H1 (cell line): ENCODE results near the gene TELO2. TPM values are rescaled to one million over a fixed set of nuclear protein-coding genes. Genes with fewer than 3 reads are reported as not detected.

Source experiments
- CTCF ChIA-PET: fragments of 300-600 bp; sonication (Branson Sonifier 250); formaldehyde crosslinking; loops from one replicate; lab custom pipeline; 2021; ENCODE audit not compliant: partially characterized antibody; lab: Charles Lee
- POLR2A ChIA-PET: fragments of 300-600 bp; sonication (Branson Sonifier 250); formaldehyde crosslinking; loops from one replicate; lab custom pipeline; 2021; ENCODE audit warnings: inconsistent platforms; ENCODE audit not compliant: partially characterized antibody; lab: Charles Lee
- DNase-seq, 2 experiments: peaks; one replicate each; pipeline versions ENCODE4 v3.0.0 to v3.0.0-alpha.2; 2010 to 2022; ENCODE audit warnings: low spot score in 2 of 2, low read depth in 1 of 2, mixed read lengths in 1 of 2
- FAIRE-seq: peaks from 2 replicates; lab custom pipeline; 2011; peaks lifted over from hg19 to GRCh38; lab: Jason Lieb, UNC
- H2AFZ ChIP-seq: 2 replicates; pipeline ENCODE4 v1.8.1; 2012; ENCODE audit warnings: low read length, inconsistent platforms
- H2AK5ac ChIP-seq: 2 replicates; pipeline ENCODE4 v1.6.1; 2013; ENCODE audit warnings: low read depth, low read length
- H2BK120ac ChIP-seq: replicated peaks from 2 replicates; pipeline ENCODE3; 2013; ENCODE audit warnings: low read depth, low read length, inconsistent platforms
- H2BK12ac ChIP-seq: 2 replicates; pipeline ENCODE4 v1.6.1; 2013; ENCODE audit warnings: low read depth, low read length
- H2BK15ac ChIP-seq: 2 replicates; pipeline ENCODE4 v1.6.1; 2013; ENCODE audit warnings: low read length
- H2BK20ac ChIP-seq: 2 replicates; pipeline ENCODE4 v1.6.1; 2013; ENCODE audit warnings: low read length
- H2BK5ac ChIP-seq: 2 replicates; pipeline ENCODE4 v1.6.1; 2013; ENCODE audit warnings: low read depth, low read length
- H3K14ac ChIP-seq: 2 replicates; pipeline ENCODE4 v1.6.1; 2013; ENCODE audit warnings: inconsistent platforms; ENCODE audit not compliant: insufficient read length
- H3K18ac ChIP-seq: 2 replicates; pipeline ENCODE4 v1.6.1; 2013; ENCODE audit warnings: low read length; ENCODE audit errors: extremely low read depth
- H3K23ac ChIP-seq: 2 replicates; pipeline ENCODE4 v1.6.1; 2013; ENCODE audit warnings: inconsistent platforms; ENCODE audit not compliant: insufficient read length
- H3K23me2 ChIP-seq: 2 replicates; pipeline ENCODE4 v1.6.1; 2013; ENCODE audit warnings: low read depth, low read length
- H3K27ac ChIP-seq: 2 replicates; pipeline ENCODE4 v1.6.1; 2011; ENCODE audit warnings: low read depth, low read length, inconsistent platforms
- H3K27me3 ChIP-seq, 4 experiments: replicated peaks in 1 of 4; 1 replicate in 1 of 4; 2 replicates in 3 of 4; pipeline versions ENCODE4 v1.6.1 to v1.8.1; 2011 to 2013; ENCODE audit warnings: low read length in 3 of 4, mild to moderate bottlenecking in 3 of 4, inconsistent platforms in 2 of 4, mixed read lengths in 2 of 4, moderate library complexity in 1 of 4; ENCODE audit not compliant: control insufficient read depth in 3 of 4, insufficient read depth in 3 of 4; ENCODE audit errors: extremely low read depth in 1 of 4
- H3K36me3 ChIP-seq, 4 experiments: 2 replicates each; pipeline versions ENCODE4 v1.6.1 to v1.8.1; 2011 to 2013; ENCODE audit warnings: mild to moderate bottlenecking in 4 of 4, low read length in 3 of 4, moderate library complexity in 2 of 4, control low read depth in 1 of 4, inconsistent platforms in 1 of 4; ENCODE audit not compliant: insufficient read depth in 4 of 4, control insufficient read depth in 2 of 4
- H3K4ac ChIP-seq: replicated peaks from 2 replicates; pipeline ENCODE3; 2013; ENCODE audit warnings: low read length, low read depth, mixed read lengths, inconsistent platforms; ENCODE audit not compliant: insufficient read length
- H3K4me1 ChIP-seq, 4 experiments: replicated peaks in 1 of 4; 1 replicate in 1 of 4; 2 replicates in 3 of 4; pipeline versions ENCODE4 v1.6.1 to v1.8.1; 2011 to 2013; ENCODE audit warnings: low read length in 3 of 4, inconsistent platforms in 2 of 4, mixed read lengths in 1 of 4; ENCODE audit not compliant: insufficient read depth in 4 of 4, control insufficient read depth in 3 of 4
- H3K4me2 ChIP-seq, 2 experiments: 2 replicates each; pipeline versions ENCODE4 v1.6.1 to v1.8.1; 2011 to 2013; ENCODE audit warnings: low read depth in 2 of 2, low read length in 2 of 2, control low read depth in 1 of 2, inconsistent platforms in 1 of 2, mild to moderate bottlenecking in 1 of 2; ENCODE audit not compliant: insufficient read depth in 1 of 2
- H3K4me3 ChIP-seq, 4 experiments: fragments of 200-600, 300-600 bp in 1 of 4; sonication (generic), shearing (Covaris generic), sonication (Bioruptor Twin) in 1 of 4; 2 replicates each; pipeline versions ENCODE4 v1.5.1 to v1.8.1; 2011 to 2016; ENCODE audit warnings: low read length in 4 of 4, low read depth in 3 of 4, control low read depth in 2 of 4, inconsistent platforms in 2 of 4, mild to moderate bottlenecking in 2 of 4, mixed read lengths in 1 of 4, moderate library complexity in 1 of 4; ENCODE audit not compliant: insufficient read depth in 2 of 4; ENCODE audit errors: extremely low read depth in 1 of 4
- H3K56ac ChIP-seq: replicated peaks from 2 replicates; pipeline ENCODE3; 2013; ENCODE audit warnings: low read depth, mild to moderate bottlenecking, mixed read lengths, low read length, inconsistent platforms; ENCODE audit not compliant: insufficient read length
- H3K79me1 ChIP-seq: 2 replicates; pipeline ENCODE4 v1.6.1; 2013; ENCODE audit warnings: low read depth, low read length, control low read depth
- H3K79me2 ChIP-seq, 2 experiments: 2 replicates each; pipeline versions ENCODE4 v1.6.1 to v1.8.1; 2012 to 2013; ENCODE audit warnings: low read length in 2 of 2, mild to moderate bottlenecking in 2 of 2, inconsistent platforms in 1 of 2; ENCODE audit not compliant: insufficient read depth in 2 of 2, control insufficient read depth in 1 of 2
- H3K9ac ChIP-seq, 4 experiments: replicated peaks in 1 of 4; 1 replicate in 1 of 4; 2 replicates in 3 of 4; pipeline versions ENCODE4 v1.6.1 to v1.8.1; 2011 to 2013; ENCODE audit warnings: low read depth in 3 of 4, low read length in 3 of 4, control low read depth in 2 of 4, mild to moderate bottlenecking in 2 of 4, moderate library complexity in 2 of 4, inconsistent platforms in 1 of 4; ENCODE audit errors: extremely low read depth in 1 of 4
- H3K9me3 ChIP-seq, 2 experiments: 2 replicates each; pipeline versions ENCODE4 v1.6.1 to v1.8.1; 2012 to 2013; ENCODE audit warnings: mild to moderate bottlenecking in 2 of 2, moderate library complexity in 2 of 2, control low read depth in 1 of 2, inconsistent platforms in 1 of 2, low read depth in 1 of 2, low read length in 1 of 2, mixed read lengths in 1 of 2; ENCODE audit not compliant: insufficient read depth in 2 of 2
- H4K20me1 ChIP-seq, 2 experiments: replicated peaks in 1 of 2; 2 replicates each; pipeline versions ENCODE3 to v1.8.1; 2011 to 2013; ENCODE audit warnings: inconsistent platforms in 2 of 2, low read length in 2 of 2, mild to moderate bottlenecking in 1 of 2; ENCODE audit not compliant: insufficient read depth in 2 of 2, control insufficient read depth in 1 of 2
- H4K5ac ChIP-seq: 2 replicates; pipeline ENCODE4 v1.6.1; 2013; ENCODE audit warnings: low read length, low read depth, mixed read lengths, inconsistent platforms; ENCODE audit not compliant: insufficient read length
- H4K8ac ChIP-seq: 2 replicates; pipeline ENCODE4 v1.8.0; 2013; ENCODE audit warnings: mild to moderate bottlenecking, moderate library complexity, low read length, inconsistent platforms; ENCODE audit not compliant: insufficient read depth; ENCODE audit errors: extremely low read depth
- H4K91ac ChIP-seq: replicated peaks from 2 replicates; pipeline ENCODE3; 2013; ENCODE audit warnings: low read length, mixed read lengths, inconsistent platforms; ENCODE audit not compliant: insufficient read length
- CBX5 ChIP-seq: fragments of 300-800, 300-1000 bp; sonication (generic); IDR thresholded peaks from 2 replicates; pipeline ENCODE4 v1.7.1; 2016; ENCODE audit warnings: antibody characterized with exemption, low read length, low read depth
- CREB1 ChIP-seq: IDR thresholded peaks from 2 replicates; pipeline ENCODE4 v1.6.1; 2012; ENCODE audit warnings: inconsistent platforms
- EGR1 ChIP-seq: IDR thresholded peaks from 2 replicates; pipeline ENCODE4 v1.6.1; 2011; ENCODE audit warnings: low read depth, low read length, borderline replicate concordance
- FOSL1 ChIP-seq: IDR thresholded peaks from 2 replicates; pipeline ENCODE4 v1.6.1; 2011; ENCODE audit warnings: mild to moderate bottlenecking, low read depth, low read length, moderate library complexity; ENCODE audit not compliant: insufficient read depth
- GABPA ChIP-seq: IDR thresholded peaks from 2 replicates; pipeline ENCODE4 v1.6.1; 2011; ENCODE audit warnings: mild to moderate bottlenecking, low read length, moderate library complexity, borderline replicate concordance; ENCODE audit not compliant: insufficient read depth
- HDAC2 ChIP-seq, 2 experiments: fragments of 300-600 bp in 1 of 2; sonication (generic) in 1 of 2; IDR thresholded peaks; 2 replicates each; pipeline ENCODE4 v1.6.1; 2011 to 2012; ENCODE audit warnings: low read depth in 2 of 2, low read length in 2 of 2, mild to moderate bottlenecking in 2 of 2, moderate library complexity in 2 of 2, borderline replicate concordance in 1 of 2, inconsistent platforms in 1 of 2
- KDM1A ChIP-seq: fragments of 200-600, 300-600 bp; sonication (generic); IDR thresholded peaks from 2 replicates; pipeline ENCODE4 v1.7.1; 2016; ENCODE audit warnings: mild to moderate bottlenecking, low read length, borderline replicate concordance
- KDM4A ChIP-seq: IDR thresholded peaks from one replicate; pipeline ENCODE4 v1.7.1; 2012; ENCODE audit warnings: low read depth, mild to moderate bottlenecking, moderate library complexity, low read length, inconsistent platforms; ENCODE audit not compliant: severe bottlenecking
- POU5F1 ChIP-seq: IDR thresholded peaks from 2 replicates; pipeline ENCODE4 v1.6.1; 2011; ENCODE audit warnings: low read depth, mild to moderate bottlenecking, low read length, moderate library complexity
- SP2 ChIP-seq: IDR thresholded peaks from 2 replicates; pipeline ENCODE4 v1.6.1; 2012; ENCODE audit warnings: mild to moderate bottlenecking, low read length, inconsistent platforms
- TEAD4 ChIP-seq: IDR thresholded peaks from 2 replicates; pipeline ENCODE4 v1.6.1; 2012; ENCODE audit warnings: low read depth, low read length, inconsistent platforms, mixed read lengths
- WGBS, 2 experiments: shearing (Covaris generic) in 1 of 2; methylation state at CpG; one replicate each; pipeline versions ENCODE4 v1.1.6 to v1.1.7; 2013 to 2015; ENCODE audit warnings: low lambda C conversion rate in 2 of 2, mixed read lengths in 2 of 2, inconsistent platforms in 1 of 2, low coverage in 1 of 2, missing lambda C conversion rate in 1 of 2; ENCODE audit not compliant: insufficient replicate concordance in 2 of 2, insufficient coverage in 1 of 2, insufficient read length in 1 of 2; ENCODE audit errors: extremely low coverage in 1 of 2, missing lambda C conversion rate in 1 of 2; 5-methylcytosine and 5-hydroxymethylcytosine counted together
- polyA plus RNA-seq, 7 experiments: library from polyadenylated mRNA; depleted of rRNA in 3 of 7; stranded (reverse) in 5 of 7; unstranded in 2 of 7; fragments of >200 nt in 5 of 7; fragments of 200-250 nt in 2 of 7; gene quantifications; 1 replicate in 5 of 7; 2 replicates in 1 of 7; 4 replicates in 1 of 7; pipeline versions ENCODE4 v1.2.1 to v1.2.3, GENCODE V29; 2011 to 2013; ENCODE audit warnings: missing spikeins in 2 of 7, mixed read lengths in 2 of 7
- total RNA-seq: library from RNA; stranded (reverse); fragmentation: NEBNext Ultra II Directional; extraction: Animal tissue kit (Norgen Biotek cat#: 25700); gene quantifications from 2 replicates; pipeline ENCODE4 v1.2.1, GENCODE V29; 2021
- TF ChIP-seq, protein P1 (sequence below): IDR thresholded peaks from 2 replicates; pipeline ENCODE4 v1.6.1; 2011; ENCODE audit warnings: low read depth, mild to moderate bottlenecking, low read length; ENCODE audit not compliant: insufficient read depth

Gene TELO2
- total and polyA plus RNA-seq, 2 of the 8 experiments (the other 6 are each of a cell fraction or from before 2014, with no cell fraction given) = 39.3 to 64.8 TPM

- H3K4me2 ChIP-seq = no peak overlapping the region
- H3K79me2 ChIP-seq = no peaks in the 10 kb centered on the region
- H3K4me1 ChIP-seq = peaks cover 0 to 3% (median 0%) of the 10 kb centered on the region in 4 experiments; a peak in 1 of 7 replicates
- no peaks in the 10 kb centered on the region for H3K23me2 ChIP-seq
- no peak overlapping the region for H3K4ac ChIP-seq
- H4K91ac ChIP-seq = no peak overlapping the region
- H3K9ac ChIP-seq = no peak overlapping the region
- H3K14ac ChIP-seq = no peak overlapping the region
- DNase-seq (no peak), FAIRE-seq (no peak)
- TF ChIP-seq GABPA (no peak), CREB1 (no peak), CBX5 (no peak), KDM4A (no peak), POU5F1 (no peak), SP2 (no peak), HDAC2 (IDR thresholded peaks at IDR 0.05; ENCODE audit: borderline replicate concordance in 1 of 2, low read depth in 2 of 2, low read length in 2 of 2) (no peak), EGR1 (no peak), TEAD4 (no peak), KDM1A (no peak), FOSL1 (no peak)
- TF ChIP-seq, protein P1, sequence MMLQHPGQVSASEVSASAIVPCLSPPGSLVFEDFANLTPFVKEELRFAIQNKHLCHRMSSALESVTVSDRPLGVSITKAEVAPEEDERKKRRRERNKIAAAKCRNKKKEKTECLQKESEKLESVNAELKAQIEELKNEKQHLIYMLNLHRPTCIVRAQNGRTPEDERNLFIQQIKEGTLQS = no peak
- H2BK12ac ChIP-seq = no peak overlapping the region
- no peak overlapping the region for H4K8ac ChIP-seq
- 94% methylated on average over 11 of the region's 11 CpGs; no CpG with 5 or more reads in 1 of the 2 experiments for WGBS, 2 experiments
- no peaks in the 10 kb centered on the region for H3K9me3 ChIP-seq
- H2BK120ac ChIP-seq = no peak overlapping the region
- H3K36me3 ChIP-seq = peaks cover 2 to 15% (median 11%) of the 10 kb centered on the region in 4 experiments; a peak in 5 of 8 replicates
- no peak overlapping the region for H2BK15ac ChIP-seq
- H4K5ac ChIP-seq = no peak overlapping the region
- H3K56ac ChIP-seq = no peak overlapping the region
- no peak overlapping the region for H3K4me3 ChIP-seq
- H2AFZ ChIP-seq = no peak overlapping the region
- H3K23ac ChIP-seq = no peak overlapping the region
- H2BK20ac ChIP-seq = no peak overlapping the region
- ChIA-PET POLR2A (interaction anchor here (0.9 to 1.5 kb wide), 2 partner anchors 9 to 11 kb away, joined by 3 to 4 read pairs; no protein-coding TSS in a partner anchor), CTCF (interaction anchor here (0.5 to 3.0 kb wide), 3 partner anchors 9 to 16 kb away, joined by 3 to 10 read pairs (median 3); no protein-coding TSS in a partner anchor)
- H3K27ac ChIP-seq = no peak overlapping the region
- peaks cover 3% of the 10 kb centered on the region in 2 experiments for H4K20me1 ChIP-seq
- no peaks in the 10 kb centered on the region for H3K27me3 ChIP-seq
- no peaks in the 10 kb centered on the region; the same call in 1 of the 2 replicates for H3K79me1 ChIP-seq
- no peak overlapping the region for H2AK5ac ChIP-seq
- H2BK5ac ChIP-seq = no peak overlapping the region; the same call in 1 of the 2 replicates
- H3K18ac ChIP-seq = no peak overlapping the region
Observed at GRCh38 chr16:1557576-1557975, 64.4 kb downstream of the TELO2 start.
